HCT116 (cell line): ENCODE results near the gene SAP130. TPM values are rescaled to one million over a fixed set of nuclear protein-coding genes. Genes with fewer than 3 reads are reported as not detected.

ENCODE experiments used
- ATAC-seq: fragments of 200-7000 bp; cut with Tn5 transposase; 2 replicates; pipeline ENCODE4 v1.9.1; 2020; ENCODE audit warnings: mild to moderate bottlenecking, moderate library complexity
- BruUV-seq: library from RNA; stranded (reverse); fragments of 400-500 nt; replicated peaks from 2 replicates; lab custom pipeline; 2021; lab: Mats Ljungman, UMichigan
- CTCF ChIA-PET: fragments of 300-600 bp; sonication (Branson Sonifier 250); formaldehyde crosslinking; loops from one replicate; lab custom pipeline; 2021; ENCODE audit warnings: antibody characterized with exemption; lab: Charles Lee
- POLR2A ChIA-PET: fragments of 300-600, 350-600 bp; sonication (Branson Sonifier 250); formaldehyde crosslinking; loops from one replicate; lab custom pipeline; 2021; ENCODE audit warnings: antibody characterized with exemption; lab: Charles Lee
- RAD21 ChIA-PET, 2 experiments: fragments of 300-600 bp; sonication (Branson Sonifier 250); formaldehyde crosslinking; loops; one replicate each; lab custom pipeline; 2023; ENCODE audit warnings: low total read pairs in 2 of 2; ENCODE audit not compliant: uncharacterized antibody in 2 of 2, unreplicated experiment in 2 of 2, low non-redundant PET in 1 of 2; lab: Charles Lee
- DNase-seq: peaks from one replicate; pipeline ENCODE4 v3.0.0-alpha.2; 2010; ENCODE audit warnings: low read depth, low spot score
- H2AFZ ChIP-seq: fragments of 200-600 bp; shearing (Covaris generic), sonication (generic); 2 replicates; pipeline ENCODE4 v1.6.1; 2017; ENCODE audit warnings: low read depth, mixed run types, mixed read lengths, antibody characterized with exemption, low read length; ENCODE audit not compliant: poor library complexity, severe bottlenecking
- H3K27ac ChIP-seq: 2 replicates; pipeline ENCODE4 v1.5.1; 2012; ENCODE audit warnings: low read depth, low read length
- H3K27me3 ChIP-seq: fragments of 200-600 bp; sonication (generic); 2 replicates; pipeline ENCODE4 v1.6.1; 2016; ENCODE audit warnings: mixed run types, low read length, mixed read lengths; ENCODE audit not compliant: insufficient read depth
- H3K36me3 ChIP-seq, 2 experiments: fragments of 200-500 bp in 1 of 2; fragments of 200-600 bp in 1 of 2; sonication (Bioruptor generic) in 1 of 2; sonication (generic) in 1 of 2; 2 replicates each; pipeline versions ENCODE4 v1.5.1 to v1.6.1; 2014 to 2016; ENCODE audit warnings: low read length in 2 of 2, inconsistent platforms in 1 of 2, mixed read lengths in 1 of 2, mixed run types in 1 of 2; ENCODE audit not compliant: insufficient read depth in 2 of 2, control insufficient read depth in 1 of 2
- H3K4me1 ChIP-seq, 2 experiments: fragments of 200-600 bp in 1 of 2; sonication (generic) in 1 of 2; 2 replicates each; pipeline versions ENCODE4 v1.5.1 to v1.6.1; 2012 to 2017; ENCODE audit warnings: low read length in 2 of 2, inconsistent platforms in 1 of 2, mild to moderate bottlenecking in 1 of 2, mixed read lengths in 1 of 2, mixed run types in 1 of 2, moderate library complexity in 1 of 2; ENCODE audit not compliant: insufficient read depth in 2 of 2, control insufficient read depth in 1 of 2
- H3K4me2 ChIP-seq: fragments of 200-600 bp; sonication (generic); 2 replicates; pipeline ENCODE4 v1.6.1; 2017; ENCODE audit warnings: mixed run types, low read length, mixed read lengths
- H3K4me3 ChIP-seq, 2 experiments: fragments of 200-600 bp in 1 of 2; sonication (generic) in 1 of 2; replicated peaks in 1 of 2; 2 replicates each; pipeline ENCODE4 v1.5.1; 2011 to 2016; ENCODE audit warnings: low read length in 2 of 2, control low read depth in 1 of 2, low read depth in 1 of 2, mild to moderate bottlenecking in 1 of 2, mixed read lengths in 1 of 2, mixed run types in 1 of 2
- H3K79me2 ChIP-seq: fragments of 200-600 bp; sonication (generic); 2 replicates; pipeline ENCODE4 v1.6.1; 2017; ENCODE audit warnings: mild to moderate bottlenecking, mixed run types, low read length, moderate library complexity, mixed read lengths; ENCODE audit not compliant: insufficient read depth
- H3K9ac ChIP-seq: fragments of 200-600 bp; sonication (generic); 2 replicates; pipeline ENCODE4 v1.6.1; 2016; ENCODE audit warnings: low read length, mixed read lengths
- H3K9me2 ChIP-seq: fragments of 200-600 bp; sonication (generic), shearing (Covaris generic); 2 replicates; pipeline ENCODE4 v1.6.1; 2017; ENCODE audit warnings: mixed run types, mild to moderate bottlenecking, moderate library complexity; ENCODE audit not compliant: insufficient read depth
- H3K9me3 ChIP-seq, 2 experiments: fragments of 200-500 bp in 1 of 2; fragments of 200-600 bp in 1 of 2; sonication (Bioruptor generic) in 1 of 2; sonication (generic) in 1 of 2; 2 replicates each; pipeline ENCODE4 v1.6.1; 2014 to 2017; ENCODE audit warnings: low read length in 2 of 2, mixed read lengths in 2 of 2, inconsistent platforms in 1 of 2, low read depth in 1 of 2, mild to moderate bottlenecking in 1 of 2, mixed run types in 1 of 2, moderate library complexity in 1 of 2; ENCODE audit not compliant: control insufficient read depth in 1 of 2, insufficient read depth in 1 of 2
- H4K20me1 ChIP-seq: fragments of 200-600 bp; sonication (generic), shearing (Covaris generic); 2 replicates; pipeline ENCODE4 v1.6.1; 2017; ENCODE audit warnings: mixed run types, mild to moderate bottlenecking, moderate library complexity; ENCODE audit not compliant: insufficient read depth
- CBX3 ChIP-seq: IDR thresholded peaks from 2 replicates; pipeline ENCODE4 v1.6.1; 2012; ENCODE audit warnings: low read depth
- CEBPB ChIP-seq: IDR thresholded peaks from 2 replicates; pipeline ENCODE4 v1.6.1; 2012; ENCODE audit warnings: low read depth
- CTCF ChIP-seq, 3 experiments: fragments of 200-600 bp in 1 of 3; sonication (generic) in 1 of 3; IDR thresholded peaks in 2 of 3; conservative IDR thresholded peaks in 1 of 3; 2 replicates each; pipeline ENCODE4 v1.5.1; 2012 to 2017; ENCODE audit warnings: low read depth in 2 of 3, low read length in 2 of 3, antibody characterized with exemption in 1 of 3, borderline replicate concordance in 1 of 3, control low read depth in 1 of 3, mild to moderate bottlenecking in 1 of 3, mixed read lengths in 1 of 3, mixed run types in 1 of 3, moderate library complexity in 1 of 3; ENCODE audit not compliant: insufficient read depth in 1 of 3
- EGR1 ChIP-seq: IDR thresholded peaks from 2 replicates; pipeline ENCODE4 v1.6.1; 2012; ENCODE audit warnings: low read depth
- ELF1 ChIP-seq: IDR thresholded peaks from 2 replicates; pipeline ENCODE4 v1.6.1; 2012; ENCODE audit warnings: low read depth, borderline replicate concordance
- EZH2 ChIP-seq: fragments of 200-600 bp; sonication (generic); IDR thresholded peaks from 2 replicates; pipeline ENCODE4 v1.6.1; 2017; ENCODE audit warnings: antibody characterized with exemption, mixed run types
- FOSL1 ChIP-seq: IDR thresholded peaks from 2 replicates; pipeline ENCODE4 v1.6.1; 2012; ENCODE audit warnings: low read depth
- JUND ChIP-seq: IDR thresholded peaks from 2 replicates; pipeline ENCODE4 v1.6.1; 2012
- POLR2A ChIP-seq: IDR thresholded peaks from 2 replicates; pipeline ENCODE4 v1.7.0; 2011; ENCODE audit warnings: borderline replicate concordance; ENCODE audit not compliant: insufficient read depth, insufficient read length; ENCODE audit errors: extremely low read depth
- POLR2AphosphoS5 ChIP-seq: IDR thresholded peaks from 2 replicates; pipeline ENCODE4 v1.6.1; 2011; ENCODE audit warnings: mild to moderate bottlenecking, low read depth, low read length, moderate library complexity
- RAD21 ChIP-seq: IDR thresholded peaks from 2 replicates; pipeline ENCODE4 v1.6.1; 2012; ENCODE audit warnings: low read depth, mild to moderate bottlenecking
- SP1 ChIP-seq: IDR thresholded peaks from 2 replicates; pipeline ENCODE4 v1.6.1; 2012; ENCODE audit warnings: low read depth
- SRF ChIP-seq: IDR thresholded peaks from 2 replicates; pipeline ENCODE4 v1.6.1; 2012; ENCODE audit warnings: low read depth
- TCF7L2 ChIP-seq: IDR thresholded peaks from 2 replicates; pipeline ENCODE4 v1.7.0; 2011; ENCODE audit warnings: borderline replicate concordance, inconsistent platforms; ENCODE audit not compliant: insufficient read depth, insufficient read length; ENCODE audit errors: extremely low read depth
- YY1 ChIP-seq: IDR thresholded peaks from 2 replicates; pipeline ENCODE4 v1.6.1; 2011; ENCODE audit warnings: low read length, low read depth, moderate library complexity, mild to moderate bottlenecking; ENCODE audit not compliant: insufficient replicate concordance; ENCODE audit errors: extremely low read depth
- intact Hi-C: fragments of 100-400 bp; cut with micrococcal nuclease; formaldehyde crosslinking; loops from 2 replicates; pipeline ENCODE4 v1.10.0; 2022
- total RNA-seq: library from RNA; stranded (reverse); gene quantifications from one replicate; pipeline ENCODE4 v1.2.1, GENCODE V29; 2021; ENCODE audit not compliant: unreplicated experiment
- TF ChIP-seq, protein P1 (sequence below): IDR thresholded peaks from 2 replicates; pipeline ENCODE4 v1.6.1; 2012
- TF ChIP-seq, protein P2 (sequence below): IDR thresholded peaks from 2 replicates; pipeline ENCODE4 v1.6.1; 2012
- TF ChIP-seq, protein P3 (sequence below): IDR thresholded peaks from 2 replicates; pipeline ENCODE4 v1.6.1; 2011; ENCODE audit warnings: mild to moderate bottlenecking, low read length, moderate library complexity; ENCODE audit not compliant: insufficient replicate concordance; ENCODE audit errors: extremely low read depth

SAP130 gene
- total RNA-seq, 1 experiment from 2014 or later = 29.5 TPM

DNA sequence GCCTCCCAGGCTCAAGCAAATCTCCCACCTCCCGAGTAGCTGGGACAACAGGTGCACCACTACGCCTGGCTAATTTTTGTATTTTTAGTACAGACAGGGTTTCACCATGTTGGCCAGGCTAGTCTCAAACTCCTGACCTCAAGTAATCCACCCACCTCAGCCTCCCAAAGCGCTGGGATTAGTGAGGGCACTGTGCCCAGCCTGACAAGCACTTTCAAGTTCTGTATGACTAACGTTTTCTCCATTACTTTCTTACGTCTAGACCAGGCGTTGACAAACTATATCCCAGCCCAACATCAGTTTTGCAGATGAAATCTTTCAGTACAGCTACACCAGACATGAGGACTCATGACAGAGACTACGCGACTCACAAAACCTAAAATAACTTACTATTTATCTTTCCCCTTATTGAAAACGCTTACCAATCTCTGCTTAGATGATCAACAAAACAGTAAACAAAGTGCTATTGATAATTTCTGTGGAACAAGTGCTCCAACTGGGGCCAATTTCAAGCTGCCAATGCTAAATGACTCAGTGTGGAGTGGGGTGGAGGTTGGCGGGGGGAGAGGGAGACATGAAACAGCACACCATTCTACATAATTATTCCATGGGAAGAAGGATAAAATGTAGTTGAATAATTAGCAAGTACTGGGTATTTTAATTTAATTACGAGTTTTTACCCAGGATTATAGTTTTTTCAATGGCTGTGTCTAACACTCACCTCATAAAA, 59.1 kb downstream of the SAP130 start:
- Histone ChIP-seq H2AFZ (no peak overlapping the region), H3K9ac (no peak overlapping the region), H3K79me2 (no peaks in the 10 kb centered on the region), H3K9me2 (no peaks in the 10 kb centered on the region), H3K27ac (no peak overlapping the region), H3K4me2 (no peak overlapping the region), H3K9me3 (no peaks in the 10 kb centered on the region), H4K20me1 (no peaks in the 10 kb centered on the region), H3K27me3 (no peaks in the 10 kb centered on the region), H3K36me3 (peaks cover 0 to 3% of the 10 kb centered on the region in 2 experiments; a peak in 1 of 4 replicates), H3K4me3 (no peak overlapping the region), H3K4me1 (no peaks in the 10 kb centered on the region)
- POLR2A ChIA-PET = no interaction called here
- intact Hi-C loops = no loop called here
- TF ChIP-seq RAD21 = no peak
- no peak for TF ChIP-seq YY1
- no peak for TF ChIP-seq FOSL1
- no peak for TF ChIP-seq ELF1
- TF ChIP-seq CBX3 = no peak
- no peak for TF ChIP-seq JUND
- TF ChIP-seq CTCF (IDR thresholded peaks at IDR 0.05 in 2 of 3, conservative IDR thresholded peaks at IDR 0.05 in 1 of 3; ENCODE audit: borderline replicate concordance in 1 of 3, insufficient read depth in 1 of 3, low read depth in 2 of 3, low read length in 2 of 3) = no peak
- TF ChIP-seq EGR1 = no peak
- TF ChIP-seq CEBPB = no peak
- TF ChIP-seq, protein P1, sequence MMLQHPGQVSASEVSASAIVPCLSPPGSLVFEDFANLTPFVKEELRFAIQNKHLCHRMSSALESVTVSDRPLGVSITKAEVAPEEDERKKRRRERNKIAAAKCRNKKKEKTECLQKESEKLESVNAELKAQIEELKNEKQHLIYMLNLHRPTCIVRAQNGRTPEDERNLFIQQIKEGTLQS = no peak
- TF ChIP-seq, protein P2, sequence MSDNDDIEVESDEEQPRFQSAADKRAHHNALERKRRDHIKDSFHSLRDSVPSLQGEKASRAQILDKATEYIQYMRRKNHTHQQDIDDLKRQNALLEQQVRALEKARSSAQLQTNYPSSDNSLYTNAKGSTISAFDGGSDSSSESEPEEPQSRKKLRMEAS = no peak
- no peak for TF ChIP-seq POLR2A
- TF ChIP-seq SP1 = no peak
- no peak for TF ChIP-seq SRF
- TF ChIP-seq, protein P3, sequence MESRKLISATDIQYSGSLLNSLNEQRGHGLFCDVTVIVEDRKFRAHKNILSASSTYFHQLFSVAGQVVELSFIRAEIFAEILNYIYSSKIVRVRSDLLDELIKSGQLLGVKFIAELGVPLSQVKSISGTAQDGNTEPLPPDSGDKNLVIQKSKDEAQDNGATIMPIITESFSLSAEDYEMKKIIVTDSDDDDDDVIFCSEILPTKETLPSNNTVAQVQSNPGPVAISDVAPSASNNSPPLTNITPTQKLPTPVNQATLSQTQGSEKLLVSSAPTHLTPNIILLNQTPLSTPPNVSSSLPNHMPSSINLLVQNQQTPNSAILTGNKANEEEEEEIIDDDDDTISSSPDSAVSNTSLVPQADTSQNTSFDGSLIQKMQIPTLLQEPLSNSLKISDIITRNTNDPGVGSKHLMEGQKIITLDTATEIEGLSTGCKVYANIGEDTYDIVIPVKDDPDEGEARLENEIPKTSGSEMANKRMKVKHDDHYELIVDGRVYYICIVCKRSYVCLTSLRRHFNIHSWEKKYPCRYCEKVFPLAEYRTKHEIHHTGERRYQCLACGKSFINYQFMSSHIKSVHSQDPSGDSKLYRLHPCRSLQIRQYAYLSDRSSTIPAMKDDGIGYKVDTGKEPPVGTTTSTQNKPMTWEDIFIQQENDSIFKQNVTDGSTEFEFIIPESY = no peak
- no peak for TF ChIP-seq POLR2AphosphoS5
- no peak for TF ChIP-seq TCF7L2
- TF ChIP-seq EZH2 = no peak
- CTCF ChIA-PET = no interaction called here
- RAD21 ChIA-PET = no interaction called here
- no TSS peak for BruUV-seq
- no peak for ATAC-seq
- no peak for DNase-seq
